HEK293 (cell line): ENCODE results near the gene GPAT2.
"Not testable (repeated sequence)": the region's sequence is repeated elsewhere in the genome, so short reads cannot be mapped to it uniquely, and the experiment has no call there.

Source experiments
- CTCF ChIA-PET: fragments of 350-600 bp; formaldehyde crosslinking; extraction: SDS; loops from one replicate; lab custom pipeline; 2021; ENCODE audit warnings: antibody characterized with exemption; lab: Yijun Ruan, JAX
- POLR2A ChIA-PET: fragments of 300-600 bp; formaldehyde crosslinking; extraction: SDS; loops from one replicate; lab custom pipeline; 2020; ENCODE audit warnings: antibody characterized with exemption, inconsistent platforms; lab: Yijun Ruan, JAX
- H3K27ac ChIP-seq: fragments of 200-500 bp; sonication (Bioruptor generic); 2 replicates; pipeline ENCODE4 v1.5.1; 2014; ENCODE audit warnings: low read depth, low read length, control low read depth, inconsistent platforms; ENCODE audit errors: extremely low read depth
- H3K36me3 ChIP-seq, 2 experiments: fragments of 200-500 bp in 1 of 2; sonication (Bioruptor generic) in 1 of 2; 1 replicate in 1 of 2; 2 replicates in 1 of 2; pipeline ENCODE4 v1.5.1; 2014 to 2017; ENCODE audit warnings: inconsistent platforms in 2 of 2, low read length in 2 of 2; ENCODE audit not compliant: control insufficient read depth in 2 of 2, insufficient read depth in 1 of 2
- H3K4me1 ChIP-seq: fragments of 200-500 bp; sonication (Bioruptor generic); 2 replicates; pipeline ENCODE4 v1.5.1; 2014; ENCODE audit warnings: mild to moderate bottlenecking, low read length, inconsistent platforms; ENCODE audit not compliant: control insufficient read depth, insufficient read depth
- H3K4me3 ChIP-seq: 2 replicates; pipeline ENCODE4 v1.5.1; 2011; ENCODE audit warnings: low read depth, mild to moderate bottlenecking, control low read depth, low read length, moderate library complexity
- H3K9me3 ChIP-seq: fragments of 200-500 bp; sonication (Bioruptor generic); 2 replicates; pipeline ENCODE4 v1.5.1; 2014; ENCODE audit warnings: low read depth, low read length, inconsistent platforms; ENCODE audit not compliant: control insufficient read depth, insufficient read depth
- ZFP3 ChIP-seq: fragments of 450-650 bp; formaldehyde crosslinking; IDR thresholded peaks from 2 replicates; pipeline ENCODE4 v1.5.1; 2016; ENCODE audit warnings: low read depth, missing biosample characterization, missing genetic modification characterization

GPAT2 gene

GRCh38 chr2:96071087-96071976 lies 36.6 kb upstream of the GPAT2 start:
- H3K4me3 ChIP-seq, H3K4me1 ChIP-seq, H3K36me3 ChIP-seq, H3K27ac ChIP-seq, POLR2A ChIA-PET, H3K9me3 ChIP-seq, CTCF ChIA-PET: not testable (repeated sequence)

- CTCF ChIA-PET: interaction anchor here (1.3 kb wide), 1 partner anchor 104 kb away, joined by 3 read pairs; no protein-coding TSS in a partner anchor
- H3K36me3 ChIP-seq, H3K4me3 ChIP-seq, H3K27ac ChIP-seq, POLR2A ChIA-PET, H3K9me3 ChIP-seq, H3K4me1 ChIP-seq: not testable (repeated sequence)
Observed at GRCh38 chr2:96070351-96070750, 35.6 kb upstream of the GPAT2 start.

GRCh38 chr2:96069878-96070277 lies 35.2 kb upstream of the GPAT2 start:
- H3K4me3 ChIP-seq, H3K9me3 ChIP-seq, H3K36me3 ChIP-seq, H3K4me1 ChIP-seq, H3K27ac ChIP-seq, POLR2A ChIA-PET: not testable (repeated sequence)
- CTCF ChIA-PET: interaction anchor here (1.3 kb wide), 1 partner anchor 104 kb away, joined by 3 read pairs; no protein-coding TSS in a partner anchor

DNA sequence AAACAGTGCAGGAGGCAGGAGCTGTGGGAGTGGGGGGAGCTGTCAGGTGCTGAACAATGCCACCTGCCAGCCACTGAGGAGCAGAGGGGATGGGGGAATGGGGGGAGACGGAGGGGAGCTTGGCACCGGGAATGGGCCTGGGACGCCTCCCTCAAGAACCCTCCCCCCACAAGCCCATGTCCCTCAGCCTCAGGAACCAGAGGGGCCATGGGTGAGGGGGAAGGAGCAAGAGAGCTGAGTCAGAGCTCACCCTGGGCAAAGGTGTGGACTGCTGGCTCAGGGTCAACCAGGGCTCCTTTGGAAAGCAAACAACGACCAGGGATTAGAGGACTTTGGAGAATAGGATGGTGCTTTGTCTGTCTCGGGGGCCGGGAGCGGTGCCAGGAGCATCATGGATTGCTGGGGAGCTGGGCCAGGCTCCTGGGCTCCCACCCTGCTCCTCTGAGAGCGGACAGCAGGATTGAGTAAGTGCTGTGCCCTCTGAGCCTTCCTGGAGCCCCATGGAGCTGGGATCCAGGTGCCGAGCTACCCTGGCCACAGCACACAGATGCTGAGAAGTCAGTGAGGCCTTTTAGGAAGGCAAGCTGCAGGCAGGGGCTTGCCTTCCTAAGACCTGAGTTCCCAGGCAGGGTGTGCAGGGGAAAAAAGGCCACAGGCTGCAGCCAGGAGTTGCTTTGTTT lies 33.3 kb upstream of the GPAT2 start:
- H3K4me3 ChIP-seq, H3K4me1 ChIP-seq, POLR2A ChIA-PET, H3K9me3 ChIP-seq, H3K36me3 ChIP-seq, H3K27ac ChIP-seq: not testable (repeated sequence)
- CTCF ChIA-PET: interaction anchor here (0.6 kb wide), 1 partner anchor 73 kb away, joined by 3 read pairs; no protein-coding TSS in a partner anchor

DNA sequence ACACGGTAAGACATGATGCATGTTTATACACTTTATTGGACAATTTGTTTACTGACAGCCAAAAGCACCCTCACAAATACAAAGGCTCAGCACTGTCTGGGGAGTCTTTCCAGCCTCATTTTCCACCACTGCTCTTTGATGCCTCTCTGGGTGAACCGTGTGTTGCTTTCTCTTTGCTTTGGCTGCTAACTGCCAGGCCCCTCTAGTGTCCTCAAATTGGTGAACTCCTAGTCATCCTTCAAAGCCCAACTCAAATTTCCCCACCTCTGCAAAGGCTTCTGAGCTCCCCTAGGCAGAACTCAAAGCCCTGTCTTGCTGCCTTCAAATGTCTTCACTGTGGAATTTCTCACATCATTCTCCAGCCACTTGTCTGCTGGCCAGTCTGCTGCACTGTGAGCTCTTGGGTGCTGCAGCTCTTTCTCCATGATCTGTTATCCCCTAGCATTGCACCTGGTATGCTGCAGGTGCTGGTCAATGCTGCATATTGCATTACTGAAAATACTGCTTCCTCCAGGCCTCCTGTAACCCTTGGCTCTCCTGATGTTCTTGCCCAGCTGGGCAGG lies 32.5 kb upstream of the GPAT2 start:
- H3K4me1 ChIP-seq, H3K4me3 ChIP-seq, H3K27ac ChIP-seq, POLR2A ChIA-PET, H3K9me3 ChIP-seq, H3K36me3 ChIP-seq: not testable (repeated sequence)
- CTCF ChIA-PET: interaction anchor here (0.6 kb wide), 1 partner anchor 72 kb away, joined by 3 read pairs; no protein-coding TSS in a partner anchor
- peak; percentile 64; the same call in 1 of the 2 replicates for TF ChIP-seq ZFP3 (tag by site-specific recombination)

DNA sequence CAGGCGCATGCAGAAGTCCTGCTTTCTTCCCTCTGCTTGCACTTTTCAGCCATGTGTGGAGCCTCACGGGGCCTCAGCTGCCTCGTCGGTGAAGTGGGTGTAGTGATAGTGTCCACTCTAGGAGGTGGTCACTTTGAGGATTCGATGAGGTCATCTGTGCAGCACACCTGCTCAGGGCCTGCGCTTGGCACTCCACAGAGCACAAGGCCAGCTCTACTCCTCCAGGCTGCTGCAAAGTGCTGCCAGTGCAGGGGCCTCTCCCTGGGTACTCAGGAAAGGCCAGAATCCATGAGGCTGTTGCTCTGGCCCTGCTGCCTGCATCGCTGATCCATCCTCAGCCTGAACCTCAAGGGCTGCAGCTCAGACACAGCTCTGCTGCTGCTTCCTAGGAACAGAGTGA lies 31.8 kb upstream of the GPAT2 start:
- H3K4me1 ChIP-seq, POLR2A ChIA-PET, CTCF ChIA-PET, H3K4me3 ChIP-seq, H3K27ac ChIP-seq, H3K9me3 ChIP-seq, H3K36me3 ChIP-seq: not testable (repeated sequence)

- POLR2A ChIA-PET: not testable (repeated sequence)
- CTCF ChIA-PET: interaction anchor here (0.9 kb wide), 1 partner anchor 108 kb away, joined by 3 read pairs; no protein-coding TSS in a partner anchor
Observed at GRCh38 chr2:96065954-96066353, 31.2 kb upstream of the GPAT2 start.

More at GRCh38 chr2:96065954-96066353, 31.2 kb upstream of the GPAT2 start:
- not testable (repeated sequence) for H3K4me1 ChIP-seq, H3K4me3 ChIP-seq, H3K9me3 ChIP-seq, H3K27ac ChIP-seq, H3K36me3 ChIP-seq
